Transverse colon (tissue), 4 donors: ENCODE measurements around the gene ARHGAP21.

Experiments
- CTCF ChIP-seq, 5 experiments: fragments of 200-600 bp in 3 of 5; fragments of 450-650 bp in 2 of 5; sonication (generic) in 3 of 5; IDR thresholded peaks; 1 replicate in 2 of 5; 2 replicates in 3 of 5; pipeline ENCODE4 v1.5.1; 2016 to 2017; ENCODE audit warnings: antibody characterized with exemption in 5 of 5, inconsistent platforms in 3 of 5, mild to moderate bottlenecking in 2 of 5, moderate library complexity in 1 of 5
- EP300 ChIP-seq: sonication (generic); formaldehyde crosslinking; IDR thresholded peaks from one replicate; pipeline ENCODE4 v1.6.1; 2017; ENCODE audit warnings: antibody characterized with exemption, low read depth
- POLR2A ChIP-seq: fragments of 450-650 bp; IDR thresholded peaks from one replicate; pipeline ENCODE4 v1.6.1; 2016; ENCODE audit warnings: antibody characterized with exemption, mild to moderate bottlenecking, moderate library complexity
- POLR2AphosphoS5 ChIP-seq, 3 donors: sonication (generic); formaldehyde crosslinking; IDR thresholded peaks; one replicate each; pipeline ENCODE4 v1.6.1; 2016; ENCODE audit warnings: antibody characterized with exemption in 3 of 3

- TF ChIP-seq CTCF (IDR thresholded peaks at IDR 0.05) (no peak), EP300 (no peak), POLR2A (no peak), POLR2AphosphoS5 (IDR thresholded peaks at IDR 0.05) (no peak)
Observed at GRCh38 chr10:24707445-24707844, 16.2 kb downstream of the ARHGAP21 start.
